ENCODE measurements around the gene DDTL.
"Not testable (repeated sequence)": the region's sequence is repeated elsewhere in the genome, so short reads cannot be mapped to it uniquely, and the experiment has no call there.

DNA sequence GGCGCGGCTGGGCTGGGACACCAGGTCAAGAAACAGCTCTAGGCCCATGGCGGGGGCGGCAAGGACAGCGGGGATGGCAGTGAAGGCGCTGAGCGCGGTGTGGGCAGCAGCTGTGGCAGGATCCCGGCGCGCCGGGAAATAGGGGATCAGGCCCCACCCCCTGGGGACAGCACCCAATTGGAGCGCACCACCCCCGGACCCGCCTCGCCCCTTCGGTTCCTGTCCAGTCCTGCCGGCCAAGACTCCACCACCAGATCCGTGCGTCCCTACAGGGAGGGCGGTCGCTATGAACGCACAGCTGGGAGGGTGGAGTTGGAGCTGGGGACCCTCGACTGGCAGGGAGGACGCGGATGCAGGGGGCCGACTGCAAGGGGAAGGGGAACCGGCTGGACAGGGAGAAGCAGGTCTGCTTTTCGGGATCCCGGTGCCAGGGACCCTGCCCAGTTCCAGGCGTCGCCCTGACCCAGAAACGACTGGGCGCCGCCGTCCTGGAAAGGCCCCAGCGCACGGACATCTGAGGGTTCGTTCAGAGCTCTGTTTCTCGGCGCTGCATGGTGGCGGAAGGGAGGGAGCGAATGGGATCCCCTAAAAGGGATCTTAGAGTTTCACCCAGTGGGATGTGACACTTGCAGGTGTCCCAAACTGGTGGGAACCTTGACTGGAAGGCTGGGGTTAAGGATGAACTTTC lies 5.5 kb upstream of the DDTL start, which contains the start of gene GSTT2B:
- TF ChIP-seq, protein P1, sequence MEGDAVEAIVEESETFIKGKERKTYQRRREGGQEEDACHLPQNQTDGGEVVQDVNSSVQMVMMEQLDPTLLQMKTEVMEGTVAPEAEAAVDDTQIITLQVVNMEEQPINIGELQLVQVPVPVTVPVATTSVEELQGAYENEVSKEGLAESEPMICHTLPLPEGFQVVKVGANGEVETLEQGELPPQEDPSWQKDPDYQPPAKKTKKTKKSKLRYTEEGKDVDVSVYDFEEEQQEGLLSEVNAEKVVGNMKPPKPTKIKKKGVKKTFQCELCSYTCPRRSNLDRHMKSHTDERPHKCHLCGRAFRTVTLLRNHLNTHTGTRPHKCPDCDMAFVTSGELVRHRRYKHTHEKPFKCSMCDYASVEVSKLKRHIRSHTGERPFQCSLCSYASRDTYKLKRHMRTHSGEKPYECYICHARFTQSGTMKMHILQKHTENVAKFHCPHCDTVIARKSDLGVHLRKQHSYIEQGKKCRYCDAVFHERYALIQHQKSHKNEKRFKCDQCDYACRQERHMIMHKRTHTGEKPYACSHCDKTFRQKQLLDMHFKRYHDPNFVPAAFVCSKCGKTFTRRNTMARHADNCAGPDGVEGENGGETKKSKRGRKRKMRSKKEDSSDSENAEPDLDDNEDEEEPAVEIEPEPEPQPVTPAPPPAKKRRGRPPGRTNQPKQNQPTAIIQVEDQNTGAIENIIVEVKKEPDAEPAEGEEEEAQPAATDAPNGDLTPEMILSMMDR (IDR thresholded peaks at IDR 0.05) = not testable (repeated sequence)
- not testable (repeated sequence) for TF ChIP-seq POLR2A (IDR thresholded peaks at IDR 0.05)

Measured in testis (tissue), 2 donors.